ENCODE data around the gene GSG1L.
A peak's percentile ranks its signal among the peaks of the same experiment; 100 is the strongest.

The GSG1L gene

GRCh38 chr16:27805828-27806351 is 257.6 kb downstream of the GSG1L start:
- no peak for DNase-seq

DNA sequence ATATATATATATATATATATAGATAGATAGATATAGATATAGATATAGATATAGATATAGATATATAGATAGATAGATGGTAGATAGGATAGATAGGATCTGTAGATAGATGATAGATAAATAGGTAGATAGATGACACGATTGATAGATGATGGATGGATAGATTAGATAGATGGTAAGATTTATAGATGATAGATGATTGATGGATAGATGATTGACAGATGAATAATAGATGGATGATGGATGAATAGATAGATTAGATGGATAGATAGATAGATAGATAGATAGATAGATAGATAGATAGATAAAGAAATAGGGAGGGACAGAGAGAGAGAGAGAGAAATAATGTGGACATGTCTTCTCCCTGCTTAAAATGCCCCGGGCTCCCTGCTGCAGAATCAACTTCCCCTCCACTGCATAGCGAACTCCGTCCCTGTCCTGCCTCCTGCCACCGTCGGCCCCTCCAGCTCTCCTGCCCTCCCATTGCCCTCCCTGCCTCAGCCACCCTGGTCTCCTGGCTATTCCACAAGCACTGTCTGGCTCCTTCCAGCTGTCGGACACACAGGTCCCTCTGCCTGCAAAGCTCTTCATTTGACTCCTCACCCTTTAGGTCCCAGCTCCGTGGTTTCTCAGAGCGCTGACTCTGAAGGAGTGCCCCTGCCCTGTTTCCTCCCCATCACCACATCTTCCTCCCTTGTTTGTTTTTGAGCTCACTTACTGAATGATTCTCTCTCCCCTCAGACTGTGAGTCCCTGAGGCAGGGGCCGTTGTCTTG is 259.6 kb downstream of the GSG1L start:
- no peak for DNase-seq

DNA sequence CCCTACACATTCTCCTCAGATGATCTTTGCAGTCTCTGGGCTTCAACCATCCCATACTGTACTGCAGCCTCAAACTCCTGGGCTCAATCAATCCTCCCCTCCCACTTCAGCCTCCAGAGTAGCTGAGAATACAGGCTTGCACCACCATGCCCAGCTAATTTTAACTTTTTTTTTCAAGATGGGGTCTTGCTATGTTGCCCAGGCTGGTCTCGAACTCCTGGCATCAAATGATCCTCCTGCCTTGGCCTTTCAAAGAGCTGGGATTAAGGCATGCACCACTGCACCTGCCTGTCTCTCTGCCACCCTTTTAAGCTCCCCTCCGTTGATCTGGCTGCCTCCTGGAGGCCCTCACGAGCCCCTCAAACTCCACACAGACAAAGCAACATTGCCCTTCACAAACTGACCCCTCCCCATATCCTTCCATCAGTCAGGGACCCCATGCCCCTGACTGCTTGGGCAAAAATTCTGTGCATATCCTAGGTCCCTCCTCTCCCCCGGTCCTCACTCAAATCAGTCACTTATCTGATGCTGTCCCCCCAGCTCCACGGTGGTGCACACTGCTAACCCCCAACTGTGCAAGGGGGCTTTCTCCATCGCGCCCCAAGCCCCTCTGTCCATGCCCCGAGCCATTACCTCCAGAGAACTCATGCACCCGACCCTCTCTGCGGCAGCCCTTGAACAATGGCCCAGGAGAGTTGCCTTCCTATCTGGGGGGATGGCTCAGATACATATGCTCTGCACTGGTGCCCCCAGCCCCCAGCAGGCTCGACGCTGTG is 260.7 kb downstream of the GSG1L start:
- no peak for DNase-seq

GRCh38 chr16:27801289-27801945 is 262.1 kb downstream of the GSG1L start:
- DNase-seq, result no peak

- no peak for DNase-seq
Measured at GRCh38 chr16:27800817-27801216, 262.7 kb downstream of the GSG1L start.

DNA sequence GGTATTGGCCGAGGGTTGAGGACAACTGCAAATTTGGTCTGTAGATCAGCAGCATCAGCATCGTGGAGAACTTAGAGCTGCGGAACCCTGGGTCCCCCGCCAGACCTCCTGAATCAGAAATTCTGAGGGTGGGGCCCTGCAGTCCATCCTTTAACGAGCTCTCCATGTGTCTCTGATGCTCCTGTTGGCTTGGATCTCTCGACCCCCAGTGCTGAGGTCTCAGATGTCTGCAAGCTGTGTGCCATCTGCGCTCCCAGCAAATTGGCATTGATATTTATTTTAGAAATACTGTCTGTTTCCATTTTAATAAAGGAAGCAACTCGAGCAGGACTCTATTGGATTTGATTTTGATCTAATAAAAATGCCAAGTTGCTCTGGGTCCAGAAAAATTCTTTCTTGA is 263.6 kb downstream of the GSG1L start:
- no peak for DNase-seq

DNA sequence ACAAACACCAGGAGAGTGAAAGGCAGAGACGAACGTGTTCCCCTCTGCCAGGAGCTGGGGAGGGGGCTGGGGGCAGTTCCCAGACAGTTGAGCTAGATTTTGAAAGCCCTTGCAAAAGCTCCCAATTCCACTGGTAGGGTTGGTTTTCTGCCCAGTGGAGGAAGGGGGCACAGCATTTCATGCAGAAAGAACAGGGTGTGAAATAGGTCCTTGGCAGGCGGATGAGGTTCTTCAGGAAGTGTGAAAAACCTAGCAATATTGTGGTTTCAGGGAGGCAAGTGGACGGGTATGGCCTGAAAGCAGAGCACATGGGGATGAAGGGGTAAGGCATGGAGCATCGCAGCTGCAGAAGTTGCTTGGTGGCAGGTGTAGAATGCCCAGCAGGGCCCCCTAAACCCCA is 265.3 kb downstream of the GSG1L start:
- DNase-seq, result no peak

GRCh38 chr16:27795992-27796614 is 267.4 kb downstream of the GSG1L start:
- peak; percentile 2 for DNase-seq

GRCh38 chr16:27793249-27793622 is 270.3 kb downstream of the GSG1L start:
- DNase-seq, result no peak

DNA sequence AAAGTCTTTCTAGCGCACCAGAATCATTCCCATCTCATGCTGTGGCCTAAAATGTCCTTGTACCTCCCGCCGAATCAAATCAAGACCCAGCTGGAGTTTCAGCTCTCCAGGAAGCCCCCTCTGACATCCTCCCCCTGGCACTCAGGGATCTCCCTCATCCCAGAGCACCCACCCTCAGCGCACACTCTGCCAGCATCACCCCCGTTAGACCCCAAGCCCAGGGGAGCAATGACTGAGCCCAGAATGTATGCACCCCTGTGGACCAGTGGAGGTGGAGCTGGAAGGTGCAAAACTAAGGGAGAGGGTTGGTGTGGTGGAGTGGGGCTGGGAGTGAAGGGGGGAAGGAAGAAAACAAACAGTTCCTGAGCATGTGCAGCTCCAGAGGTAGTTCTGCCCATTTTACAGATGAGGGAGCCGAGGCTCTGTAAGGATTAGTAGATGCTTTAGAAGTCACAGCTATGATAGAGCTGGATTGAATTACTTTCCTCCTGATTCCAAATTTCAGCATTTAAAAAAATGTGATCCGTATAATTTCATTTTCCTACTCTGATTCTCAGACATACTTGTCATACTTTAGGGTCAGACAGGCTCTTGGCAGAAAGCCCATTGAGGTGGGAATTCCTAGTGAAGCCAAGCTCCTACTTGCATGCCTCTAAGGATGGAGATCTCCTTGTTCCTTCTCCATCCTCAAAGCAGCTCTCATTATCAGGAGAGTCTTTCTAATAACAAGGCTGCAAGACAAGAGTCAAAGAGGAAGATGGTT is 270.8 kb downstream of the GSG1L start:
- DNase-seq, result no peak

- no peak for DNase-seq
Measured at GRCh38 chr16:27791404-27791719, 272.2 kb downstream of the GSG1L start.

DNA sequence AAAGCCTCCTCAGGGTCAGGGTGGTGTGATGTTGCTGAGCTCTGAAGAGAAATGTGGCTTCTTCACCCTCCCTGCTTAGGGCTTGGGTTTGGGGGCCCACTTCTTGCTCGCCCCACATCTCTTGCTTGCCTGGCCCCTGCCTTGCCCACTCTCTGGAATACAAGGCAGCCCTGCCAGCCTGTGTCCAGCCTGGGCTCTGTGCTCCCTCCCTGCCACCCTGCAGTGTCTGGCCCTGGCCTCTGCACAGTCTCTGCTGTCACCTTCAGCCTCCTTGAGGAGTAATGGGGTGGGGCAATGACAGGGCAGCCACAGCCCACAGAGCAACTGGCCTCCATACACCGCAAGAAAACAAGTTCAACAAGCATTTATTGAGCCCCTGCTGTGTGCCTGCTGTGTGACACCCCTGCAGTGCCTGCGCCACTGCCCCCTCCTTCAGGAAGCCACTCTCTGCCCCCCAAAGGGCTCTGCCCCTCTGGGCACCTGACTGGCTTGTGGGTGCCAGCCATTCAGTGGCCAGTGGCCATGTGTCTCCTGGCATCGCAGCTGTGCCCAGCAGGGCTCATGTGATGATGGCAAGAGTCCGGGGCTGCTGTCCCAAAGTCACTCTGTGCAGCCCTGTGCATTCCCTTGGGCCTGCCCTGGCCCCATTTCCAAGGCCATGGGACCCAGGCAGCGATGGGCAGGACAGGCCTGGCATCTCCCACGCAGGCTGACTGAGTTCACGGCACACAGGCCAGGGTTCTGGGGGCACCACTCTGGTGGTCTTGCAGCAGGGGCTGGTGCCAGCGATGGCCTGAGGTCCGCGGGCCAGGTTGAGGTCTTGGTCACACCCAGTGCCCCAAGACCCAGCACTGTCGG is 272.7 kb downstream of the GSG1L start:
- DNase-seq, result no peak

- DNase-seq, result no peak
Measured at GRCh38 chr16:27789595-27790241, 273.8 kb downstream of the GSG1L start.

DNA sequence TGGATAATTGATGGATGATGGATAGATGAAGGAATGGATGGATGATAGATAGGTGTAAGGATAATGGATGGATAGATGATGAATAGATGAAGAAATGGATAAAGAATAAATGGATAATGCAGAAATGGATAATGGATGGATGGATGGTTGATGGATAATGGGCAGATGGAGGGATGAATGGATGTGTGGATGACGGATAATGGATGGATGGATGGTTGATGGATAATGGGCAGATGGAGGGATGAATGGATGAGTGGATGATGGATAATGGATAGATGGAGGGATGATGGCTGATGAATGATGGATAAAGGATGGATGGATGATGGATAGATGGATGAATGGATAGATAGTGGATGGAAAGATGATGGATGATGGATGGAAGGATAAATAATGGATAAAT is 274.4 kb downstream of the GSG1L start:
- no peak for DNase-seq

DNA sequence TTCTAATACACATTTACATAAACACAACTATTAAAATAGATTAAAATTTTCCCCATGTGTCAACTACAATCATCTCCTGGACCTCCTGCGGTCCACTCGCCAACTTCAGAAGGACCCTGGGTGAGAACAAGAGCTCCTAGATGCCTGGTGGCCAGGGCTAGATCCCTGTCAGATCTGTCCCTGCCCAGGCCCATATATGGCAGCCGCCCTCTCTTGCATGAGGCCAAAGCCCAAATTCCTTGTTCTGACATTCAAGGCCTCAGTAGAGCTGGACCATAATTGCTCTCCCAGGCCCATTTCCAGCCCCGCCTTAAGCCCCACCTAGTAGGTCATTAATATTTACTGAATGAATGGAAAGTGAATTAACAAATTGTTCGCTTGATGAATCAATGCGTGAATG is 275.8 kb downstream of the GSG1L start:
- no peak for DNase-seq

DNA sequence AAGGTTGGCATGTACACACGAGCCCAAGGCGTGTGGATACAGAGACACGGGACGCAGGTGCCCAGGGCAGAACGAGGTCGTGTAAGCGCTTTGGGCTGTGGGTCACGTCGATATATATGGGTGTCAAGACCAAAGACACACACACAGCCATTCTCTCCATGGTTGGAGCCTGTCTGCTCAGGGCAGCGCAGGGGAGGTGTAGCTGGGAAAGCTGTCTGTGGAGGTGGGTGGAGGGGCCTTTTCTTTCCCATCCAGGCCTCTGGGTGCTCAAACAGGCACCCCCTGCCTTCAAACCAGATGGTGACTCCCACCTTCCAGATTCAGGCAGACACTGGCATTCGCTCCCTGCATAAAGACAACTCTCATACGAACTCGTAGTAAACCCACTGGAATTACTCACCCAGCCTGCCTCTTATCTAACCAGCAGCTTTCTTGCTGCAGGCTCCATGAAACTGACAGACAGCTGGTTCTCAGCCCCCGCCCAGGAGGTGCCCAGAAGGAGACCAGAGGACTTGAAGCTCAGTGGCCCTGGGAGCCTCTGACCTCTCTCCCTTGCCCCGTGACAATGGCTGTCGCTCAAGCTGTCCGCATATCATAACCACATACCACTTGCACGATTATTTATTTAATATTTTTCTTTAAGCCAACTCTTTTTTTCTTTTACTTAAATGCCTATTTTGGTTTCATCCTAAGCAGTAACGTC is 276.4 kb downstream of the GSG1L start:
- DNase-seq, result no peak

DNA sequence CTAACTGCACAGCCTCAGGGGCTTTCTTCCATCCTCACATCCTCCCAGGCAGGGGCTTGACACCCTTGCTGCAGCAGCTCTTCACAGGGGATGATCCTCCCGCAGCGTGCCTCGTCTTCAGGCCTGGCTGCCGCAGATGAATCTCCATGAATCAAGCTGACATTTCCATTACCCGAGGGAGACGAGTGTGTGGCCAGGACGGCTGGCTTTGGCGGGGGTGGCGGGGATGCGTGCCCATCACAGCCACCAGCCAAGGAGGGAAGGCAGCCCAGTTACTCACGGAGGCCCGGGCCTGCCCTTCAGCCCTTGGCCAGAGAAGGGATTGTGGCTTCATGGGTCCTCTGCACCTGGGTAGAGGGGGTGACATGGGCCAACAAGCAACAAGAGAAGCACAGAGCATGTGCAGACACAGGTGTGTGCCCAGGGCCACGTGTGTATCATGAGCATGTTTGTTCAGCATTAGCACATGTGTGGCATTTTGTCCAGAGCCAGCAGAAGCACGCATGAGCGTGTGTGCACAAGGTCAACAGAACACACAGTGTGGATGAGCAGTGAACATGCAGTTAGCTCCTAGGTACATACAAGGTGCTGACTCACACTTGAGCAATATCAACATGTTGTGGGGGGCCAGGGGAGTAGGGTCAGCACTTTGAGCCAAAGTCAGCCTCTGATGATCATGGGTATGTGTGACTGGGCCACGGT is 277.1 kb downstream of the GSG1L start:
- DNase-seq, result no peak

- no peak for DNase-seq
Measured at GRCh38 chr16:27785307-27785678, 278.2 kb downstream of the GSG1L start.

DNA sequence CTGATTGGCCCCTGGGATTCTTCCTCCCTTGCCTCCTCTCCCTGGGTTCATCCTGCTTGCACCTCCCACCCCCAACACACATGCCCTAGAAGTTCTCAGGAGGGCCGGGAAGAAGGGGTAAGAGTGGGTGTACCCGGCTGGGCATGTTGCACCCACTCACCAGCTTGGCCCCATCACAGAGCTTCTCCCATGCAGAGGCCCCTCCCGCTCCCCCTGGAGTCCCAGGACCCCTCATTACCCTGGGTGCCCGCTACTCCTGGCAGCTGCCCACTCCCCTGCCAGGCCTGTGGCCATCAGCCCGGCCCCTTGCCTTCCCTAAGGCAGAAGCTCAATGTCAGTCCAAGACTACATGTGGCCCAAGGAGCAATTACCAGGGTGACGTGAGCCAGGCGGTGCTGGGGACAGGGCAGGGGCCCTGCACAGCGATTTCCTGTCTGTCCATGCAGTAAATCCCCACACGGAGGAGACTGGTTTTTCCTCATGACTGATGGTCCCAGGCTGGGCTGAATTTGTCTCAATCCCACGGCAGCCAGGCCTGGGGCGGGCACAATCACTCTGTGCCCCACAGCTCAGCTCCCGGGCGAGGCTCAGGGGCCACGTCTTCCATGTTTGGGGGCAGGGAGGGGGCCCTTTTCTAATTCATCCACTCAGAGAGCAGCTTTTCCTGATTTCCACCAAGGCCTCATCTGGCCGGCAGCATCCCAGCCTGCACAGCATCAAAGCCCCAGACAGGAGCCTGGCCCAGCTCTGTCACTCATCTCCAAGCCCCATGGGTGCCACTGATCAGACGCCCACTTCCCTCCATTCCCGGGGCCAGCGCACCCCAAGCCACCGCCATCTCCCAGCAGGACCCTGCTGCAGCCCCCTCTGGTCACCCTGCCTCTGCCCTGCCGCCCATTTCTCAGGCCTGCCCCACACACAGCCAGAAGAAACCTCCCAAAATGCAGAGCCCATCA is 278.9 kb downstream of the GSG1L start:
- no peak for DNase-seq
